ENCODE measurements around the gene PIH1D1.

Gene PIH1D1

GRCh38 chr19:49436381-49437017 lies 15.1 kb downstream of the PIH1D1 start:
- DNase-seq (ENCODE audit: low read depth in 2 of 3, low spot score in 1 of 3): peak; percentile 57 to 61 (median 60)

GRCh38 chr19:49435670-49436069 lies 15.9 kb downstream of the PIH1D1 start:
- DNase-seq (ENCODE audit: low read depth in 2 of 3, low spot score in 1 of 3): no peak

GRCh38 chr19:49434907-49435583 lies 16.6 kb downstream of the PIH1D1 start:
- no peak for DNase-seq (ENCODE audit: low read depth in 2 of 3, low spot score in 1 of 3)

GRCh38 chr19:49433240-49433901 lies 18.2 kb downstream of the PIH1D1 start:
- DNase-seq (ENCODE audit: low read depth in 2 of 3, low spot score in 1 of 3): no peak

GRCh38 chr19:49432141-49433073 lies 19.2 kb downstream of the PIH1D1 start:
- no peak for DNase-seq (ENCODE audit: low read depth in 2 of 3, low spot score in 1 of 3)

- no peak for DNase-seq (ENCODE audit: low read depth in 2 of 3, low spot score in 1 of 3)
Measured at GRCh38 chr19:49431330-49431749, 20.3 kb downstream of the PIH1D1 start.

- no peak for DNase-seq (ENCODE audit: low read depth in 2 of 3, low spot score in 1 of 3)
Measured at GRCh38 chr19:49430678-49431329, 20.8 kb downstream of the PIH1D1 start.

GRCh38 chr19:49430172-49430677 lies 21.4 kb downstream of the PIH1D1 start:
- DNase-seq (ENCODE audit: low read depth in 2 of 3, low spot score in 1 of 3): no peak

GRCh38 chr19:49428547-49429451 lies 22.8 kb downstream of the PIH1D1 start:
- no peak for DNase-seq (ENCODE audit: low read depth in 2 of 3, low spot score in 1 of 3)

- DNase-seq (ENCODE audit: low read depth in 2 of 3, low spot score in 1 of 3): no peak
Measured at GRCh38 chr19:49427855-49428546, 23.6 kb downstream of the PIH1D1 start.

GRCh38 chr19:49427339-49427738 lies 24.3 kb downstream of the PIH1D1 start:
- no peak for DNase-seq (ENCODE audit: low read depth in 2 of 3, low spot score in 1 of 3)

GRCh38 chr19:49425922-49426592 lies 25.6 kb downstream of the PIH1D1 start:
- DNase-seq (ENCODE audit: low read depth in 2 of 3, low spot score in 1 of 3): peak in 1 of 3 donors; percentile 34

GRCh38 chr19:49425178-49425577 lies 26.4 kb downstream of the PIH1D1 start, which contains the start of gene GFY:
TSS of gene GFY (plus strand) at chr19:49425388. CDS start at chr19:49426431, 1,043 bp downstream.
- DNase-seq (ENCODE audit: low read depth in 2 of 3, low spot score in 1 of 3): no peak

- DNase-seq (ENCODE audit: low read depth in 2 of 3, low spot score in 1 of 3): no peak
Measured at GRCh38 chr19:49423985-49424303, 27.7 kb downstream of the PIH1D1 start.

- DNase-seq (ENCODE audit: low read depth in 2 of 3, low spot score in 1 of 3): no peak
Measured at GRCh38 chr19:49423071-49423984, 28.3 kb downstream of the PIH1D1 start, which contains the start of gene PTH2. TSS of gene PTH2 (minus strand) at chr19:49423441. CDS start at chr19:49423339, 102 bp downstream.

GRCh38 chr19:49422407-49423070 lies 29.1 kb downstream of the PIH1D1 start:
- peak in 2 of 3 donors; percentile 42 to 53 for DNase-seq (ENCODE audit: low read depth in 2 of 3, low spot score in 1 of 3)

GRCh38 chr19:49421878-49422202 lies 29.8 kb downstream of the PIH1D1 start:
- no peak for DNase-seq (ENCODE audit: low read depth in 2 of 3, low spot score in 1 of 3)
